ENCODE data around the gene SLC7A8. TPM values are rescaled to one million over a fixed set of nuclear protein-coding genes. Genes with fewer than 3 reads are reported as not detected.

The SLC7A8 gene
- total RNA-seq, 1 donor from 2014 or later, result 56.5 TPM

DNA sequence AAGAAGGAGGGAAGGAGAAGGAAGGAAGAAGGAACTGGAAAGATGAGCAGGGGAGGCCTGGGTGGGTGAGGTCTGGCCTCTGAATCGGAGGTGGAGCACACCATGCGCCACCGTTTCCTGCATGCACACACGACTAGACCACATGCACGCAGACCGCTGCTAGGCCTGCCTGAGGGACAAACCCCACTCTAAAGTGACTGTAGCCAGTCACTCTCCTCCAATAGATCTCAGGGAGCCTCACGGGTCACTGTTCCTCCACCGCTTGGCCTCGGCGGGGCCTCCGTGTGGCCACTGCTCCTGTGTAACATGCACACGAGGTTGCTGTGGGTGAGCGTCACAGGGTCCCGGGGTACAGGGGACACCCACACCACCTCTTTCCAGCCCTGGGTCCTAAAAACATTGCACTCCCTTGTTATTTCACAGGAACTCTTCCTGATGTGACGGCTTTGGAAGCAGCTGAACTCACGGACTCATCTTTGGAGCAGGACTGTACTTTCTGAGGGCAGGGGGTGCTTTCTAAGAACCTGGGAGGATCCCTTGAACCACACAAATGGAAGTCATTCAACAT, 46.8 kb downstream of the SLC7A8 start:
- Mint-ChIP-seq H3K36me3 (peaks cover 26% of the 10 kb centered on the region), H3K4me1 (peaks cover 6% of the 10 kb centered on the region), H3K9me3 (no peaks in the 10 kb centered on the region), H3K27ac (no peak overlapping the region), H3K27me3 (ENCODE audit: insufficient read depth, low read depth) (peaks cover 6% of the 10 kb centered on the region), H3K4me3 (no peak overlapping the region)
- DNase-seq (ENCODE audit: low spot score), result no peak
- TF ChIP-seq EZH2 (IDR thresholded peaks at IDR 0.05), result no peak
- TF ChIP-seq EZH2phosphoT487 (IDR thresholded peaks at IDR 0.05), result no peak
- TF ChIP-seq CTCF (IDR thresholded peaks at IDR 0.05), result no peak
- Histone ChIP-seq H3K9ac (no peak overlapping the region), H3K4me2 (no peak overlapping the region), H3K4me1 (no peaks in the 10 kb centered on the region), H2AFZ (replicated peaks) (no peak overlapping the region), H3K36me3 (no peaks in the 10 kb centered on the region), H3K9me3 (ENCODE audit: low read depth) (no peaks in the 10 kb centered on the region), H3K27ac (no peak overlapping the region), H4K20me1 (ENCODE audit: low read depth) (peaks cover 4% of the 10 kb centered on the region), H3K79me2 (ENCODE audit: low read depth) (no peaks in the 10 kb centered on the region), H3K27me3 (no peaks in the 10 kb centered on the region), H3F3A (ENCODE audit: low read depth) (no peaks in the 10 kb centered on the region), H3K4me3 (no peak overlapping the region)

DNA sequence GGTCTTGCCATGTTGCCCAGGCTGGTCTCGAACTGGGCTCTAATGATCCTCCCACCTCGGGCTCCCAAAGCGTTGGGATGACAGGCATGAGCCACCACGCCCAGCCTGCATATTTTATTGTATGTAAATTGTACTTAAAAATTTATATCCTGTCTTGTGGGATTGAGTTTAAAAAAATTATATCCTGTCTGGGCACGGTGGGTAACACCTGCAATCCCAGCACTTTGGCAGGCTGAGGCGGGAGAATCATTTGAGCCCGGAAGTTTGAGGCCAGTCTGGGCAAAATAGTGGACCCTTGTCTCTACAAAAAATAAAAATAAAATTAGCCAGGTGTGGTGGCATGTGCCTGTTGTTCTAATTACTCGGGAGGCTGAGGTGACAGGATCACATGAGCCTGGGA, 50.5 kb downstream of the SLC7A8 start:
- Histone ChIP-seq H3K27ac (no peak overlapping the region), H4K20me1 (ENCODE audit: low read depth) (no peaks in the 10 kb centered on the region), H3K79me2 (ENCODE audit: low read depth) (no peaks in the 10 kb centered on the region), H3K36me3 (no peaks in the 10 kb centered on the region), H3K4me1 (no peaks in the 10 kb centered on the region), H3K4me2 (no peak overlapping the region), H3K9ac (no peak overlapping the region), H3F3A (ENCODE audit: low read depth) (no peaks in the 10 kb centered on the region), H3K9me3 (ENCODE audit: low read depth) (no peaks in the 10 kb centered on the region), H3K27me3 (no peaks in the 10 kb centered on the region), H3K4me3 (no peak overlapping the region), H2AFZ (replicated peaks) (no peak overlapping the region)
- Mint-ChIP-seq H3K27me3 (ENCODE audit: insufficient read depth, low read depth) (no peaks in the 10 kb centered on the region), H3K36me3 (peaks cover 21% of the 10 kb centered on the region), H3K4me3 (no peak overlapping the region), H3K4me1 (no peaks in the 10 kb centered on the region), H3K9me3 (no peaks in the 10 kb centered on the region), H3K27ac (no peak overlapping the region)
- DNase-seq (ENCODE audit: low spot score), result no peak
- TF ChIP-seq EZH2 (IDR thresholded peaks at IDR 0.05) (no peak), EZH2phosphoT487 (IDR thresholded peaks at IDR 0.05) (no peak)

- H3K27me3 Mint-ChIP-seq (ENCODE audit: insufficient read depth, low read depth), result no peaks in the 10 kb centered on the region
- H3K9me3 Mint-ChIP-seq, result no peaks in the 10 kb centered on the region
- H3F3A ChIP-seq (ENCODE audit: low read depth), result no peaks in the 10 kb centered on the region
- peaks cover 20% of the 10 kb centered on the region for H3K36me3 Mint-ChIP-seq
- H3K9ac ChIP-seq, result no peak overlapping the region
- no peaks in the 10 kb centered on the region for H3K4me1 Mint-ChIP-seq
- TF ChIP-seq EZH2phosphoT487 (IDR thresholded peaks at IDR 0.05), result no peak
- no peak for TF ChIP-seq EZH2 (IDR thresholded peaks at IDR 0.05)
- TF ChIP-seq CTCF (IDR thresholded peaks at IDR 0.05), result no peak
- no peak overlapping the region for H3K4me3 ChIP-seq
- DNase-seq (ENCODE audit: low spot score), result no peak
- H3K79me2 ChIP-seq (ENCODE audit: low read depth), result no peaks in the 10 kb centered on the region
- H3K9me3 ChIP-seq (ENCODE audit: low read depth), result no peaks in the 10 kb centered on the region
- H2AFZ ChIP-seq (replicated peaks), result no peak overlapping the region
- no peaks in the 10 kb centered on the region for H3K36me3 ChIP-seq
- no peaks in the 10 kb centered on the region for H3K27me3 ChIP-seq
- no peak overlapping the region for H3K27ac Mint-ChIP-seq
- no peaks in the 10 kb centered on the region for H3K4me1 ChIP-seq
- H3K4me2 ChIP-seq, result no peak overlapping the region
- H3K27ac ChIP-seq, result no peak overlapping the region
- no peaks in the 10 kb centered on the region for H4K20me1 ChIP-seq (ENCODE audit: low read depth)
- no peak overlapping the region for H3K4me3 Mint-ChIP-seq
These were observed 52.0 kb downstream of the SLC7A8 start for GRCh38 chr14:23131482-23131881.

DNA sequence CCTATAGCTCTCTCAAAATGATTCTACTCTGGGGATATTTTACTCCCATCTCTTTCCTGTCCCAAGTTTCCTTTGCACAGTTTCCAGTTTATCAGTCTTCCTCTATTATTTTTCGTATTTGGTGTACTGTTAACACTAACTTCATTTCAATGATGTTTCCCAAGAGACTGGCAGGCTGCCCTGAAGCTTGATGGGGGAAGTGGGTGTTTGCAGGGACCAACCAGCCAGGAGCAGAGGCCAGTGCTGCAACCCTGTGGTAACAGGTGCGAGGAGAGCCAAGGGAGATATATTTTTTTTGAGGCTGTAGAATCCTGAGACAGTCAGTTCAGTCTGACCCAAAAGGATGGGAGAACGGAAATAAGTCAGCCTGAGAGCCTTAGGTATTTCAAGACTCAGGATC, 52.6 kb downstream of the SLC7A8 start:
- no peak for TF ChIP-seq CTCF (IDR thresholded peaks at IDR 0.05)
- TF ChIP-seq EZH2phosphoT487 (IDR thresholded peaks at IDR 0.05), result no peak
- TF ChIP-seq EZH2 (IDR thresholded peaks at IDR 0.05), result no peak
- Histone ChIP-seq H3K9ac (no peak overlapping the region), H3F3A (ENCODE audit: low read depth) (no peaks in the 10 kb centered on the region), H3K4me2 (no peak overlapping the region), H3K27ac (no peak overlapping the region), H3K36me3 (no peaks in the 10 kb centered on the region), H4K20me1 (ENCODE audit: low read depth) (no peaks in the 10 kb centered on the region), H3K27me3 (no peaks in the 10 kb centered on the region), H3K9me3 (ENCODE audit: low read depth) (no peaks in the 10 kb centered on the region), H2AFZ (replicated peaks) (no peak overlapping the region), H3K4me3 (no peak overlapping the region), H3K4me1 (no peaks in the 10 kb centered on the region), H3K79me2 (ENCODE audit: low read depth) (no peaks in the 10 kb centered on the region)
- H3K4me1 Mint-ChIP-seq, result peaks cover 3% of the 10 kb centered on the region
- no peak for DNase-seq (ENCODE audit: low spot score)
- H3K27me3 Mint-ChIP-seq (ENCODE audit: insufficient read depth, low read depth), result no peaks in the 10 kb centered on the region
- peaks cover 2% of the 10 kb centered on the region for H3K9me3 Mint-ChIP-seq
- H3K27ac Mint-ChIP-seq, result no peak overlapping the region
- H3K4me3 Mint-ChIP-seq, result no peak overlapping the region
- H3K36me3 Mint-ChIP-seq, result peaks cover 24% of the 10 kb centered on the region

Data from neural progenitor cell (in vitro differentiated cells).